Activated naive CD8-positive, alpha-beta T cell treated with anti-CD3 and anti-CD28 coated beads, Interleukin-2, amount 50 U/mL, for 16 hours (primary cell): ENCODE measurements around the gene CDH24.
A peak's percentile ranks its signal among the peaks of the same experiment; 100 is the strongest.
"Not testable (repeated sequence)": the region's sequence is repeated elsewhere in the genome, so short reads cannot be mapped to it uniquely, and the experiment has no call there.

Experiments used
- DNase-seq: peaks from one replicate; pipeline ENCODE4 v3.0.0-alpha.2; 2020; ENCODE audit warnings: low read depth, low spot score

The CDH24 gene

DNA sequence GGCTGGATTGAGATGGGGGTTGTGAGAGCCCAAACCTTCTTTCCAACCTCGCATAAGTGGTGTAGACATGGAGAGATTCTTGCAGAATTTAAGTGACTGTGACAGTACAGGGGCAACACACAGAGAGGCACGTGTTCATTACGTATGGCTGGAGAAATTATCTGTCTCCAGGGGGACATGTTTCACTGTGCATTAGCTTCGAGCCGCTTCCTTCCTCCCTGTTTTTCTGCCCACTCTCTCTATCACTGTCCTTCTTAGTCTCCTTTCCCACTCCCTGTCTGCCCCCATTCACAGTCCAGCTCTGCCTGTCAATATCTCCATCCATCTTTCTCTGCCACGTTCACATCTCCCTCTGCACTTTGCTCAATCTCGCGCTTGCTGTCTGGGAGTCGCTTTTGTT lies 35.9 kb downstream of the CDH24 start:
- DNase-seq: no peak

DNA sequence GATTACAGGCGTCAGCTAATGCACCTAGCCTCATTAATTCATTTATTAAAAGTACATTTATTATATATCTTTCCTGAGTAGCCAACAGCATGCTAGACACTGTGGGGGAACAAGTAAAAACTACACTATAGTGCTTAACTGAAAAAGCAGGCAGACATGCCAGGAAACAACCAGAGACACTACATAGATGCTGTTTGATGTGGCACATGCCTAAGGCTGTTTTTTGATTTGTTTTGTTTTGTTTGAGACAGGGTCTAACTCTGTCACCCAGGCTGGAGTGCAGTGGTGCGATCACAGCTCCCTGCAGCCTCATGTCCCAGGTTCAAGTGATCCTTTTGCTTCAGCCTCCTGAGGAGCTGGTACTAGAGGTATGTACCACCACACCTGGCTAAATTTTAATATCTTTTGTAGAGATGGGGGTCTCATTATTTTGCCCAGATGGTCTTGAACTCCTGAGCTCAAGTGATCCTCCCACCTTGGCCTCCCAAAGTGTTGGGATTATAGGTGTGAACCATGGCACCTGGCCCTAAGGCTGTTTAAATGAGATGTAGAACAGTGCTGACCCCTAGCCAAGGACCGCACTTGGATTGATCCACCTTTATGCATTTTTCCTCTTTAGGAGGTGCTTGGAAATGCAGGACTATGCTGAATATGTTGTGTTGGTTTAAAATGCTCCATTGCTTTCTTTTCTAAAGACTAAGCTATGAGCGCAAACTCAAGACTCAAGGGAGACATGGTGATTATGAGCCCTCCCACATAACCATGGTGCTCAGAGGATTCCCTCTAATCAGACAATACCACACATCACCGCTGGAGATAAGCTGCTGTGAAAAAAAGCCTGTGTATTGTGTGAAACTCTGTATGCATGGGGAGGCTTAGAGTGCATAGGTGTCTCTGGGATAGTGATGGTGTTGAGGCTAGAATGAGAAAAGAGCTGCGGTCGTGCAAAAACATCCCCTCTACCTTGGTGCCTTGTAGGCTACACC lies 36.9 kb downstream of the CDH24 start:
- no peak for DNase-seq

DNA sequence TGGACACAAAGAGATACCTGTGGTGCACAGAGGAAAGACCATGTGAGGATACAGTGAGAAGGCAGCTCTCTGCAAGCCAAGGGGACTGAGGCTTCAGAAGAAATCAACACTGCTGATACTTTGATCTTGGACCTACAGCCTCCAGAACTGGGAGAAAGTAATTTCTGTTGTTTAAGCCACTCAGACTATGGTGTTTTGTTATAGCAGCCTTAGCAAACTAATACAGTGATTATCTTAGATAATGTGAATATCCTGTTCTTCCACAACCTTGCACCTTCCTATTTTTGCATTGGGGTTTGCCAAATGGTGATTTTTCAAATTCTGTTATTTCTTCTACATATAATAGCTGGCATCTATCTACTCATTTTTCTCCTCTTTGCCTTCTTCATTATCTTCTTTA lies 39.2 kb downstream of the CDH24 start:
- DNase-seq: no peak

DNA sequence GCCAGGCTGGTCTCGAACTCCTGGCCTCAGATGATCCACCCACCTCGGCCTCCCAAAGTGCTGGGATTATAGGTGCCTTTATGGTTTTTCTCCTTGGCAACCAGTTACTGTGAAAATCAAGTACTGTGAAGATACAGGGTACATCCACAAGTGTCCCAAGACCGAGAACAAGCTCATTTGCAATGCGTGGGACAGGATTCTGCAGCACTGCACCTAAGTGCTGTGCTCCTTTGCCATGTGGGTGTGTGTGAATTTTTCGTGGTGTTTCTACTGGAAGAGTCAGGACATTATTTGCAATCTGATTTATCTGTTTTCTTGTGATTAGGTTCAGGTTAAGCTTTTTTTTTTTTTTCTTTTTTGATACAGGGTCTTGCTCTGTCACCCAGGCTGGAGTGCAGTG lies 40.2 kb downstream of the CDH24 start:
- DNase-seq: no peak

DNA sequence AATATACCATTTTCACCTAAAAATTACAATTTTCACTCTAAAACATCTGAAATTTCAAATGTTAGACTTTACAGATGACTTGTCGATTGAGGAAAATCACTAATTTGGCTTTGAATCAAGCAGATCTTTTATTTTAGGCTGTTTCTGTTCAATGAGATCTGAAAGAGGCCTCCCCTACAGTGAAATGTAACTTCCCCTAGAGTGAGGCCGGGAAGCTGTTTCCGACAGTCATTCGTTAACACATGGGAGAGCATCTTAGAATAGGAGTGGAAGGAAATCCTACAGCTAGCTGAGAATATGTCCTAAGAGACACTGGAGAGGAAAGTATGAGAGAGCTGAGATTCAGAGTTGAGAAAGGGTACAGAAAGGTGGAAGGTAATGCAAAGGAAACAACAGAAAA lies 41.7 kb downstream of the CDH24 start:
- DNase-seq: no peak

DNA sequence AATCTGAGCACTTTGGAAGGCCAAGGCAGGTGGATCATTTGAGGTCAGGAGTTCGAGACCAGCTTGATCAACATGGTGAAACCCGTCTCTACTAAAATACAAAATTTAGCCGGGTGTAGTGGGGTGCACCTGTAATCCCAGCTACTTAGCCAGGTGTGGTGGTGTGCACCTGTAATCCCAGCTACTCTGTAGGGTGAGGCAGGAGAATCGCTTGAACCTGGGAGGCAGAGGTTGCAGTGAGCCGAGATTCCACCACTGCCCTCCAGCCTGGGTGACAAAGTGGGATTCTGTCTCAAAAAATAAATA lies 43.6 kb downstream of the CDH24 start:
- not testable (repeated sequence) for DNase-seq

DNA sequence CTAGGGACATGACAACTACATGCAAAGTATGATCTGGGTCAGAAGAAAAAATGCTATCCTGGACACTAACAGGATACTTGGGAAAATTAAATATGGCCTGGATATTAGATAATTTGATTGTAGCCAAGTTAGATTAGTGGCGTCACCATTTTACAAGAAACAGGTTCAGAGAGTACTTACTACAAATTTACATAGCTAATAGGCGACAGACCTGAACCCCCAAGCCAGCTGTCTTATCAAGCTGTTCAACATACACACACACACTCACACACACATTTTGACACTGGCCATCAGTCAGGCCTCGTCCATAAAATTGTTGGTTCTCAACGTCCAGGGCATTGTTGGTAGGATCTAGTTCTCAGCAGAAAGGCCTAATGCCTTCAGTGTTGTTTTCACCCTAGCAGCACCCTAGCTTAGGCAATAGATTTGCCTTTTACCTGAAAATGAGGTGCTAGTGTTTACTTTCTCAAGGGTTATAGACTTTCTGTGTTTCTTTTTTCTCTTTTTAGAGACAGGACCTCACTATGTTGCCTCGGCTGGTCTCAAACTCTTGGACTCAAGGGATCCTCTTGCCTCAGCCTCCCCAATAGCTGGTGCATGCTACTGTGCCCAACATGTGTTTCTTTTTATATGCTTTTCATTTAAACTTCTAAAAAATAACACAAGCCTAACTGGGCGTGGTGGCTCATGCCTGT lies 44.1 kb downstream of the CDH24 start:
- DNase-seq: no peak

DNA sequence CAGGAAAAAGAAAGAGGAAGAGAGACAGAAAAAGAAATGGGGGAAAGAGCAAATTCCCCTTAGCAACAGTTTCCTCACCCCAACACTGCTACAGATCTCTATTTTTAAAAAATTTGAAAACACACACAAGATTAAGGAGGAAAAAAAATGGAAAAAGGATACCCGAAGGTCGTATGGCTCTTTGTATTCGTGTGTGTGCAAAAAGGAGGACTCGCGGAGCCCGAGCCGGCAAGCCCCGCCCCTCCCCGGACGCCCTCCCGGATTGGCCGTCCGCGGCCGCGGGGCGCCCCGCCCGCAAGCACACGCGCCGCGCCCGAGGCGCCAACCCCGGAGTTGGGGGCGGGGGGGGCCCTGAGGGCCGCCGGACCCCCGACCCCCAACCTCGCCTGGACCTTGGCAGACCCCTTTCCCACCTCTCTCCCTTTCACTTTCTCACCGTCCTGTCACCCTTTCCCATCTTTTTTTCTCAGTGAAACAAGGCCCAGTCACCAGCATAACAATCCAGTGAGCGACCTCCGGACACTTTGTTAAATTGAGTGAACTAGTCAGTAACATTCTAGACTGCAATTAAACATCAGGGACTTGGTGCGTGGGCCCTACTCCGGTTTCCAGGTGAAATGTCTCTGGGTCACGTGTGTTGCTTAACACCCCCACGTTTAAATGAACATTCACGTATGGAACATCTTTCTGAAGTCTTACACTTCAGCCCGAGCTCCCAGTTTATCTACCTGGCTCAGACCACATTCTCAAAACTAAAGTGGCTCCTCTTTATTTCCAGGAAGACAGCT lies 47.2 kb downstream of the CDH24 start, which contains the start of gene C14orf93:
TSS of gene C14orf93 (minus strand) at position 205 of the 788 bp plus-strand sequence. CDS start 11,120 bp downstream, outside the sequence.
- DNase-seq: peak; percentile 63

DNA sequence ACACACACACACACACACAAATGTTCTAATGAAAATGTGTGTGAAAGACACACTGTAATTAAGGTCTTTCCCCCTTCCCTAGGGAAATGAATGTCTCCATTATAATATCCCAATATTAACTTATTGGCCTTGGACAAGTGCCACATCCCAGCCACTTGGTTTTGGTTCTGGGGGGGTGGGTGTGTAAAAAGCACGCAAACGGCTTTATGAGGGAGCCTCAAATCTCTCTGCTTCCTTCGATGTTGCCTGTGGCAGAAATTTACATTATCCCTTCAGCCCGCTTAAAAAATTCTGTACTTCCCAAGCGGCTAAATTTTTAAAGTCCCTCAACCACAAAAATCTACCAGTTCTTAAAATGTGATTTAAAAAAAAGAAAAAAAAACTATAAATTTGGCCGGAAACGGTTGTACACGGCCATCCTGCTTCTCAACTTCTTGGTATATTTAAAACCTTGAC lies 47.8 kb downstream of the CDH24 start:
- no peak for DNase-seq

DNA sequence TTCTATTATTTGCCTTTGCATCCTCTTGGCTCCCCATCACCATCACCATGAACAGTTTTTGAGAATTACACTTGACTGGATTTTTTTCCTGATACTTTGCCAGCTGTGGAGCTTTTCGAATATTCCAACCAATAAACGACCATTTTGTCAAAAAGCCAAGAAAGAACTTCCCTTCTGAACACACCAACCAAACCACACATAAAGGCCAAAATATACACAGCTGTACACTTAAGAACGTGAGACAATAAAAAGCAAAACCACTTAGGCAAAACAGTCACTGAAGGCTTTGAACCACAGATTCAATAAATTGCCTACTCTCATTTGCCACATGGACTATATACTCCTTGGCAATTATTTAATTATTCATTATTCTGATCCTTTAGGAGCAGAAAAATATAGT lies 48.5 kb downstream of the CDH24 start:
- no peak for DNase-seq

DNA sequence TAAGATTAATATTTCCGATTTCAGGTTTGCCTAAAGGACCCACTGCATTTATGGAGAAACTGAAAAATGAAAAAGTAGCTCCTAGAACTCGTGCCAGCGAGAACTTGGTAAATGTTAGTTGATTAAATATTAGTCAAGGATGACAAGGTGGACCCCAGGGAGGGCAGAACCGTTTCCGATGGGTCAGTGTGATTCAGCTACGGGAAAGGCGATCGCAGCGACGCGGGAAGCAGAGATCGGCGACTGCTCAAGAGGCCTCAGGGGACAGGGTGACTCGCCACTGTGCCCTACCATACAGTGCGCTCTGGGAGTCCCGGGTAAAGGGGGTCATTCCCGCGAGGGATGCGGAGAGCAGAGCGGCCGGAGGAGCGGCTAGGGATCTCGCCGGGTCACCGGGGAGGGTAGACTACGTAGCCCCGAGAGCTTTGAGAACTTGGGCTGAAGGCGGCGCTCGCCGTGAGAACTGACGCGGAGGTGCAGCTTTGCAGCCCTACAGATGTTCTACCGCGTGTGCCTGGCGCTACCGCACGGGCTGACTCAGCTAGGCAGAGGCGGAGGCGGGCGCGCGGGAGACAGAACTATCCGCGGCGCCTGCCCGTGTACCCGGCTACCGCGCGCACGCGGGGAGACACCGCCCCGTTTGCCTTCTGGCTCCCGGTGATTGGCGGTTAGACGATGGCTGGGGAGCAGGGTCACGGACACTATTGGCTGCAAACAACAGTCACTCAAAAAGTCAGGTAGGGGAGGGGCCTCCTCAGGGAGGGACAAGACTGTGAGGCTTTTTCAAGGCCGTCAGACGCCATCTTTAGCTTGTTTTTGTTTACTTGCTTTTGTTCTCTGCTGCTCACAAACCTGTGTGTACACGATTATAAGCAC lies 50.5 kb downstream of the CDH24 start:
- DNase-seq: peak; percentile 89

DNA sequence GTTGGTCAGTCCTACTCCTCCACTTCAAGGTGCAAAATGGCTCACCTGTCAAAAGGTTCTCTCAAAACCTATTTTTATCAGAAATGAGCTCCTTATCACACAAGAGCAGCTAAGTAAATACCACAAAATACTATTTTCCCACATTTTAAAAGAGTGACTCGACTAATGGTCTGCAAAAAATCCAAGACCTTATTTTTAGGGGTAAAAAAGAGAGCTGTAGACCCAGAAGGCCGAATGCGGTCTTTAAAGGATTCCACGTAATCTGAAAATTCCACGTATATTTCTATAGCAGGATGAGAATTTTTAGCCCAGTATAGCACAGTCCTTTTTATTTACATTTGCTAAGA lies 51.2 kb downstream of the CDH24 start:
- no peak for DNase-seq

DNA sequence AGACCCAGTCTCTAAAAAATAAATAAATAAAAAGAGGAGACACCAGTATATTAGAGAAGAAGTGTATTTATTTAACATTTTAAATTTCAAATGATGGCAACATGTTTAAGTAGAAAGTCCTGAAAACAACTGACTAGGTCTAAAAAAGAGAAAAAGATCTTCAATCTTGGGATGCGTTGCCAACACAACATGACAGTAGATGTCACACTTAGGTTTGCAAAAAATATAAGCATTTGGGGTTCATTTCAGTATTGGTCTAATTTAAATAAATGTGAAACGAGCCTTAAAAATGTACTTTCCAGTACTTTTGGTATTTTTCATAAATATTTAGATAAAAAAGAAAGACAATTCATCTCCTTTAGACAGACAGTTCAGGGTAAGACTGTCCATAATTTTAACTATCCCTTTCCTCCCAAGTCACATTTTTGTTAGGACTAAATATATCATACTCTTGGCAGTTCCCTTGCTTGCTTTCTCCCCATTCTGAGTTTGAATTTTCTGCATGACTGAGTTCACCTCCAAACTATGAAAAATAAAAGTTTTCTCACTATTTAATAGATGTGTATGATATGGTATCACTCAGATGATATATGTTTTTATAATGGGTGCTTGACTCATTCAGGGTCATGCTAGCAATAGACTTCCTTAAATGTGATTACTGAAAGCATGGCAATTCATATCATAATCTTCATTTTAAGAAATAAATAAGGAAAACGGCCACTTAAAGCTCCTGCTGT lies 51.7 kb downstream of the CDH24 start:
- no peak for DNase-seq

DNA sequence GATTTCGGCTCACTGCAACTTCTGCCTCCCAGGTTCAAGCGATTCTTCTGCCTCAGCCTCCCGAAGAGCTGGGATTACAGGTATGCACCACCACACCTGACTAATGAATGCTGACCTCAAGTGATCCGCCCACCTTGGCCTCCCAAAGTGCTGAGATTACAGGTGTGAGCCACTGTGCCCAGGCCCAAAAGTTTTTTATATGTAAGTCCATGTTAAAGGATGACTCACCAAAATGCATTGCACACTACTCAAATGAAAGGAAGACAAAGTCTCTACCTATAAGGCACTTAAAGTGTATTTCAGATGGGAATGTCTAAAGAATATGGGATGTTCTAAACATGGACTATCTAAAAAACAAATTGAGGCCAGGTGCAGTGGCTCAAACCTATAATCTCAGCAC lies 53.0 kb downstream of the CDH24 start:
- DNase-seq: not testable (repeated sequence)

DNA sequence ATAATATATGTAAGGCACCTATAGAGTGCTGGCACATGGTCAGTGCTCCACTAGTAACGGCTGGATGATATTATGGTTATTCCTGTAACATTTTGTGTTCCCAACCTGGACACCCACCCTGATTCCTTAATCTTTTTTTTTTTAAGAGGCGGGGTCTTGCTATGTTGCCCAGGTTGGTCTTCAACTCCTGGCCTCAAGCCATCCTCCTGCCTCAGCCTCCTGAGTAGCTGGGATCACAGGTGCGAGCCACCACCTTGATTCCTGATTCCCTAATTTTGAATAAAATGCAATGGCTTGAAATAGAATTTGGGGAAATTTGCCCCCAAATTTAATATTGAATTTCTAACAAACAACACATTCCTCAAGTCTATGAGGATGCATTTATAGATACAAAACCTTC lies 54.7 kb downstream of the CDH24 start:
- no peak for DNase-seq

DNA sequence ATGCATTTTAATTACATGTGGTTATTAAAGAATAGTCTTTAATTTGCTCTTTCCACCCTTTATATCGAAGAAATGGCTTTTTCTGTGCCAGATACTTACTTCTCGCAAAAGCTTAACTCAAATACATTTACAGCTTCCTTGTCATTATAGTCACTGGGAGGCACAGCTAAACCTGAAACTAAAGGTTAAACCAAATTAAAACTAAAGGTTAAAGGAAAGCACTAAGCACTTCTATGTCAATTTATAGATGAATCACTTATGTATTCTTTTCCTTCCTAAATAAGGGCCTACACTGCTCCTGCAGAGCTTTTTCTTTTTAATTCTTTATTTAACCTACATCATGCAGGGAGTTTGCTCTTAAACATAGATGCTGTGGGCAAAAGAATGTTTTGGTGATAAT lies 56.5 kb downstream of the CDH24 start:
- DNase-seq: no peak

DNA sequence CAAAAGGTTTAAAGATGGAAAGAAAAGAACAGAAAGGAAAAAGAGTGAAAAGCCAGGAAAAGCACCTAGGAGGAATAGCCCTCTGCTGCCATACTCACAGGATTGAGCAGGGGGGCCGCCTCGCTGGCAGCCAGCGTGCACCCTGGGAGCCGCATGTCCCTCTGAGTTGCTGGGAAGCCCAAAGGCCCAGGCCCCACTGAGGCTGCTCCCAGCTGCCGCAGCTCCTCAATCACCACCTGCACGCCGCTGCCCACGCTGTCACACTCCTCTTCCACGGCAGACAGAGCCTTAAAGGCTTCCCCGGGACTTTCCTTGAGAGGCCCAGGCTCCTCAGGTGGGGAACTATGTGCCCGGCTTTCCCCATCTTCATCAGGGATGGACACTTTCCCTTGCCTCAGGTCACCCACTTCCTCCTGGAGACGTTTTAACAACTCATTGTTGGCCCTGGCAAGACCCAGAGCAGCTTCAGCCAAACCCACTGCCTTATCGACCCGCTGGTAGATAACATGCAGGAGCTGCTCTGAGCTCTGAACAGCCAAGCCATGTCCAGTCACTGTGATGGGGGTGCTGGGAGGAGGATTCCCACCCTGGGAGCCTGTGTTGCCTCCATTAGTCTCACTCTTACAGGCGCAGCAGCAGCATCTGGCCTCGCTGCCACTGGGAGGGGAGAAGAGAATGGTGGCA lies 58.8 kb downstream of the CDH24 start:
- DNase-seq: no peak

DNA sequence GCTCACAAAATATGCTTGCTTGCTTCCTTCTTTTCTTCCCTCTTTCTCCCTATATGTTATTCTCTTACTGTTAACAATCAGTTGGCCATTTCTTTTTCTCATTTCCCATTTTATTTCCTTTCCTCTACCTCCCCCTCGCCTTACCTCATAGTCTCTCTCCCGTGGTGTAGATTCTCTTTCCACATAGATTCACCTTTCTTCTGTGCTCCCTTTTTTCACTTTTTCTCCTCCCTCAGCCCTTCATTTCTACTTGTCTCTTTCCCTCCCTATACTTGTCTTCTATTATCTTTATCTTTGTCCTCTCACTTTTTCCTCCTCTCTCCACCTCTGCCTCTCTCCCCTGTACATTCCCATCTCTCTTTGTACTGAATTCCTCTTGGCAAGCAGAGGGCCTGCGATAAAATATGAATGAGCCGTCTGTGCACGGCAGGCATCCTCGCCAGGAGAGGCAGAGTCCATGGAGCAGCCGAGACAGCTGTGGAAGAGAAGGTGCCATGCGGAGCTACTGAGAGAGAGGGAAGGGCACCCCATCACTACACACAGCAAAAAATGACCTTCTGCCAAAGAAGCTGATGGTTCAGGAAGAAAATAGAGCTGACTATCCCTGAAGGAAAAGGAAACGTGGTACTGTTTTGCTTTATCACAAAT lies 59.5 kb downstream of the CDH24 start:
- no peak for DNase-seq
